GM18502 (cell line): ENCODE measurements around the gene GATA6.

Experiments used
- ATAC-seq: cut with Tn5 transposase; IDR thresholded peaks from one replicate; pipeline ENCODE4 v1.9.1; 2021; ENCODE audit warnings: mild to moderate bottlenecking; ENCODE audit not compliant: unreplicated experiment, poor library complexity

Gene GATA6

DNA sequence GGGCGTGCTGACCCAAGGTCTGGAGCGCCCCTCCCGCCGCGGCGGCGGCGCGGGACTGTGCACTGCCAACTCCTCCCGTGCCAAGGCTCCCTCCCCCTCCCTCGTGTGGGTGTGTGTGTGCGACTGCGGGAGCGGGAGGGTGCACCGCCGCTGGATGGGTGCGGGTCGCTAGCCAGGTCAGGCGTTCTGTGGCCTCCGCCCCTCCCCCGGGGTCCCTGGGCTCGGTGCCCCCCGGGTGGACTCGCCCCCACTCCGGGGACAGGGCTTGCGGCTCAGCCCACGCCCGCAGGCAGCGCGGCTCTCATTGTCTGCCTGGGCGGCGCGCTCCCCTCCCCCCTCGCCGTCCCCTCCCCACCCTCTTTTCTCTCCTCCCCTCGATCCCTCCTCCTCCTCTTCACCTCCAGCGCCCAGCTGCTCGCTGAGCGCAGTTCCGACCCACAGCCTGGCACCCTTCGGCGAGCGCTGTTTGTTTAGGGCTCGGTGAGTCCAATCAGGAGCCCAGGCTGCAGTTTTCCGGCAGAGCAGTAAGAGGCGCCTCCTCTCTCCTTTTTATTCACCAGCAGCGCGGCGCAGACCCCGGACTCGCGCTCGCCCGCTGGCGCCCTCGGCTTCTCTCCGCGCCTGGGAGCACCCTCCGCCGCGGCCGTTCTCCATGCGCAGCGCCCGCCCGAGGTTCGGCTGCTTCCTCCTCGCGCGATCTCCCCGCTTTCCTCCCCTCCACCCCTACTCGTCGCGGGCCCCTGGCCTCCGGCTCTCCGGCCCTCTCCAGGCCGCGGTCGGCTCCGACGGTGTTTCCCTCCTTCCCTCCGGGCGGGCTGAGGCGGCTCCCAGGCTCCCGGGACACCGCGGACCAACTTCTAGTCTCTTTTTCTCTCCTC is at the start of gene GATA6:
TSS of gene GATA6 (plus strand) at position 579 of the 878 bp plus-strand sequence. CDS start 1,556 bp downstream, outside the sequence.
- peak; percentile 43 for ATAC-seq

DNA sequence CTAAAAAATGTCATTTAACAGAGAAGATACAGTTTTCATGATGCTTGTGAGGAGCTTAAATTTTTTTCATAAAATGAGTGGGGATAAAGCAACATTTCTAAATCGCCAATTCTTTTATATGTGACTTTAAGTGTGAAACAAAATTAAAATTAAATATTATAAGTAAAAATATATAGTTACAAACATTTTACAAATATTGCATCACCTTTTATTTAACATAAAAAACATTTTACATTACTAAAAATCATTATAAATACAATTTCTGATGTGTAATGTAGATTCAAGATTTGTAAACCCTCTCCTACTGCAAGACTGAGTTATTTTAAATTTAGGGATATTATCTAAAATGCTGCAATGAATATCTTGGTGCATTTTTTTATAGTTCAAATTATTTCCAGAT is 44.4 kb upstream of the GATA6 start:
- ATAC-seq: no peak

DNA sequence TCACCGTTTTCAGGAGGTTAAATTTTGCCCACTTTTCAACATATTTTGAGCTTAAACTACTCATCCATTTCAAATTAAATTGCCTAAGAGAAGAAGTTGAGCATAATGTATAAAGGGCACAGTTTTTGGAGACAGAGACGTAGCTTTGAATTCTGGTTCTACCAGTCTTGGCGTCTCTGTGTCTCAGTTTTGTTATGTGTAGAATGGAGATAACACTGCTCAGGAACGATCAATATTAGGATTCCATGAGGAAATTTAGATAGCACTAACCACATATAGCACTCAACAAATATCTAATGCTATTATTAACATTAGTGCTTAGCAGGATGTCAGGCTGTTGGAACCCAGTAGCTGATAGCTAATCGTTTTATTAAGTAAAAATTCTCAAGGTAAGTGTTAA is 40.4 kb upstream of the GATA6 start:
- ATAC-seq: no peak

DNA sequence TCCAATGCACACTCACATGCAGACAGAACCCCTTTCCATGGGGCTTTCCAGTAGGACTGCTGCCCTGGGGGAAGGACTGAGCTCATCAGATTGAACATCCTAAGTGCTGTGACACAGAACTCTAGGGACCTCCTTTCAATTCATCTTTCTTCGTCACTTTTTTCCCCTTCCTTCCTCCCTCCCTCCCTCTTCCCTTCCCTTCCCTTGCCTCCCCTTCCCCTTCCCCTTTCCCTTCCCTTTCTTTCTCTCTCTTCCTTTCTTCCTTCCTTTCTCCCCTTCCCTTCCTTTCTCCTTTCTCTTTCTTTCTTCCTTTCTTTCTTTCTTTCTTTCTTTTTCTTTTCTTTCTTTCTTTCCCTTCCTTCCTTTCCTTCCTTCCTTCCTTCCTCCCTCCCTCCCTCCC is 39.6 kb upstream of the GATA6 start:
- no peak for ATAC-seq

DNA sequence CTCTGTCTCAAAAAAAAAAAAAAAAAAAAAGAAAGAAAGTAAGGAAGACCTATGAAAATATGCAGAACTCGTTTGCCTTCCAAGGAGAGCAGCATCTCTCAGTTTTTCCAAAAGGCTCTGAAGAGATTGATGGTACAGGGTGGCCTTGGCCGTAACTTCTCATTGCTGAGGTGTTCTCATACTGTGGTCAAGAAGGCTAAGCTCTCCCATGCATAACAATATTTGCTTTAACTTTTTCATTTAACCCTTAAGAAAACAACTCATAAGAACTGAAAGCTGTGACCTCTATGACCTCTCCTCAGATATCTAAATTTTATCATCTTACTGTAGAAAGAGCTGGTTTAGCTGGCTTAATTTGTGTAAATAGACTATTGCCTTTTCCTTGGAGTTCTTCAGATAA is 37.1 kb upstream of the GATA6 start:
- no peak for ATAC-seq

DNA sequence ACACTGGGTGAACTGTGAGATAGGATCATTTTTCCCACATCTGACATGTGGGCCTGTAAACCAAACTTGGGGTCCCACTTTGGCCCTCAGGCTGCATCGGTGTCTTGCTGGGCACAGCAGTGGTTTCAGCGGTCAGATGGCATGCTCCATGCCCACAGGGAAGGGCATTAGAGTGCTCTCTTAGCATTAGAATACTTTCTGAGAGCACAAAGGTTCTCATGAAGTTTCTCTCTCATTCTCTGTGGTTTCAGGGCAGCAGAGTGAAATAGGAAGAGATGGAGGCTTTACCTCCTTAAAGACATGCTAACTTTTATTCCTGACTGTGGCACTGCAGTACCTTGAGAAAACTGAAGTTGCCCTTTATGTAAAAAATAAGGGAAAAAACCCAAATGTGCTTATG is 36.6 kb upstream of the GATA6 start:
- peak; percentile 43 for ATAC-seq

DNA sequence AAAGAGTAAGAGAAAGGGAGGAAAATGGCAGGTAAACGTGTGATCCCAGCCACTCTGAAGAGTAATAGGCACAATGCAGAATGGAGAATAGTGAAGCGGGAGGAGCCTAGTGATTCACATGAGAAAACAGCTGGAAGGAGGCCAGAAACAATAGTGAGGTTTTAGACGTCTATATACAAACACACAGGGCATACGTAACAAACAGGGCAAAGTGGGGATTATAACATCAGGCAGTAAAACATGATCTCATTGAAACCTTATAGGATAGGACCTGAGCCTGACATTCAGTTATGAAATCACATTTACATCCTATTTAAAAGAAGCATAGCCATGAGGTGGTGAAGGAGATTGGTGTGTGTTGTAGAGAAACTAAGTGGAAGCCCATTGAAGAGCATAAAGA is 33.0 kb upstream of the GATA6 start:
- ATAC-seq: no peak

DNA sequence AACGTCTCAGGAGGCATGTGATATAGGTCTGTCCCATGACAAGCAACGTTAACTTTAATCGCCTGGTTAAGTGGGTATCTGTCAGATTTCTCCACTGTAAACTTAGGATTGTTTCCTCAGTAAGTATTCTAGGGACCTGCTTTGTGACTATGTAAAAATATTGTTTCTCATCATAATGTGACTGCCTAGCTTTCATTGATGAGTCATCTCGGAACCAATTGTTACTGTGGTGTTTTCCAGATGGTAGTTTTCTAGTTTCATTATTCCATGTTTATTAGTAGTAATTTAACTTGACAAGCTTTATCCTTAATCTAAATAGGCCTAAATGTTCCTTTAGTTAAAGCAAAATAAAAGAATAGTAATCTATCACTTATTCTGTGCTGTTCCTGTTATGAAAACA is 28.2 kb upstream of the GATA6 start:
- no peak for ATAC-seq

DNA sequence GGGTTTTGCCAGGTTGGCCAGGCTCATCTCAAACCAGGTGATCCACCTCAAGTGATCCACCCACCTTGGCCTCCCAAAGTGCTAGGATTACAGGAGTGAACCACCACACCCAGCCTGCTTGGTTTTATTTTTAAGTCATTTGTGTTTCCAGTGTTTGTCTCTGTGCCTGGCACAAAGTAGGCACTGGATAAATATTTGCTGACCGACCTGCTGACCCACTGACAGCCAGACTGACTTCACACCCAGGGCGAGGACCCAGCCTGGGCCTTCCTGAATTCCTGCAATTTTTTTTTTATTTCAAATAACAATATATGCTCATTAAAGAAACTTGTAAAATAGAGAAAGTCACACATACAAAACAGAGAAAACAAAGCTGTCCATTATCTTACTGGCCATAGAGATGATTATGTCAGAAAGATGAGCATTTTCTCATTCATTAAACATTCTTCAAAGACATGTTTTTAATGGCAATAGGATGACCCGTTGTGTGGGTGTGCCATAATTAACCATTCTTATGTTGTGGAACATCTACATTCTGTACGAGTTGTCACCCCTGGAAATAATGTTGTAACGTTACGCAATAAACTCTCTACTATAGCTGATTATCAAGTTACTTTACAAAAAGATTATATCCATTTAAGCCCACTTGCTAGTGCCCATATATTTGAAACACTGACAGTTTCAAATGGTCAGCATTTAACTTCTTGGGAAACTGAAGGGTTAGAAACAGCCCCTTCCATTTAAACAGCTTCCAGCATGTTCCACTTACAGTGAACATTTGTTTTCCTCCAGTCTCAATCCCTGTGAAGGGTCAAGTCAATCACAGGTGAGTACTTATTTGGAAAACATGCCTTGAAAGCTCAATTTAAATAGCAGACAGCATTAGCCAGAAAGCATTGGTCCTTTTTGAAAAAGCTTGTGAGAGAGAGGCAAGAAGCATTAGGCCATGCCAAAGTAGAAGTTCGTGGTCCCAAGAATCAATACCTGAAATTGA is 25.7 kb upstream of the GATA6 start:
- no peak for ATAC-seq

DNA sequence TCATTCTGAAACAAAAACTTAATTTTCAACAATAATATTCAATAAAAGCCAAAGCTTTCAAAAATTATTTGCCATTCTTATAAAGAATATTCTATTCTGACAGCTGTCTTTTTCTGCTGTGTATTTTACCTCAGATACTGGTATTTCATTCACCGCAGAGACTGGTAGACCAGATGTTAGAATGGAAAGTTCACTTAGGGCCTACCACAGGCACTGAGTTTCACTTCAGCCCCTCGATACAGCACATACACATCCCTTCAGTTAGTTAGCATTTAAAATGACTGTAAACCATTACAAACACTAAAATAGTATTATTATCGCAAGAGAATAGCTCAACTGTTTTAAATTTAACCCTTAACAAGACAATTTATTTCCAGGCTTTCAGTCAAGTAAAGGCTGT is 24.2 kb upstream of the GATA6 start:
- ATAC-seq: no peak

DNA sequence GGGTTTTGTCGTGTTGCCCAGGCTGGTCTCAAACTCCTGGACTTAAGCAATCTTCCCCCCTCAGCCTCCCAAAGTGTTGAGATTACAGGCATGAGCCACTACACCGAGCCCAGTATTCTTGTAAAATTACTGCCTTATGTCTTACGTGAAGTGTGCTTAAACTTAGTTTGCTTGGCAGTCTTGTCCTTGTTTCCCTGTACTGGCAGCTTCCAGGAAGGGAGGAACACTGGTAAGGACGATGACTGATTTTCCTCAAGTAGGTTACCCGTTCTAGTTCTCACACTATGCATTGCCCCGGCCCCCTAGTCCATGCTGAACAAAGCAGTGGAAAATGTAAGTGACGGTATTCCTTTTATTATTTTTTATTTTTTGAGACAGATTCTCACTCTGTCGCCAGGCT is 19.7 kb upstream of the GATA6 start:
- ATAC-seq: no peak

DNA sequence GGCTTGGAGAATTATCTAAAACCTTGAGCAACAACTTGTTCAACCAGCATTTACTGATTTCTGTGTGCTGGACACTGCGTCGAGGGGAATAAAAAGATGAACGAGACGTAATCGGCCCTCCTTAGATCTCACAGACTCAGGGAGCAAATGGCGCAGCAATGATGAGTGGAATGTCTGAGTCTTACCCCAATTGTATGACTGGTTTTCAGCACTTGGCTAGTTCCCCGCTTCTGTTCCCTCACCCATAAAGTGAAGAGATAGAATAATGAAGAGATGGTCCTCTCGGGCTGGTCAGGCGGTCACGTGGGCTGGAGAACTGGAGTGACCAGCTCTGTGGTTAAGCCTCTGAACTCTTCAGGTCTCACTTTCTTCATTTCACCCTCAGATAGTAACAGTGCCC is 17.3 kb upstream of the GATA6 start:
- ATAC-seq: no peak

DNA sequence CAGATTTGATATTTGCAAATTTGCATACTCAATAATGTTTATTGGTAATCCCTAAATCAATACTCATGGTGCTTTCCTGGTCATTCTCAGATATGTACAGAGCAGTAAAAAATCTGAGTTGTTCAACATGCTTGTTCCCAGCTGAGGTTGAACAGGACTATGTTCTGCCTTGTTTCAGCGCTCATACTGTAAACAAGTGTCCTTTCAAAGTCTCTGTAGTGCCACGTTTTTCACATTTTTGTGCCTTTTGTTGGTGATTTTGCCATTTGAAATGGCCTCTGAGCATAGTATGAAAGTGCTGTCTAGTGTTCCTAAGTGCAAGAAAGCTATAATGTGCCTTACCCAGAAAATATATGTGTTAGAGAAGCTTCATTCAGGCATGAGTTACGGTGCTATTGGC is 16.0 kb upstream of the GATA6 start:
- ATAC-seq: no peak

DNA sequence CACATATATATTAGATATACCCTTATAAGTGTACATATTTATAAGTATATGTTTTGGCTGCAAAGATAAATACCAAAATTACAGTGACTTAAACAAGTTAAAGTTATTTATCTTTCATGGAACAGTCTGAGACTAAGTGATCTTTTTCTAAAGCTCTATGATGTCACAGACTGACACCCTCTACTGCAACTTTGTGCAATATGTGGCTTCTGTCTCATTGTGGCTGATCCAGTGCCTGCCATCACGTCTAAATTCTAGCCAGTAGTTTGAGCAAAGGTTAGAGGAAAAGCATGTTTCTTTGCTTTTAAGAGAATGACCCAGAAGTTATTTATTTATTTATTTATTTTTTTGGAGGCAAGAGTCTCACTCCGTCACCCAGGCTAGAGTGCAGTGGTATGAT is 13.8 kb upstream of the GATA6 start:
- ATAC-seq: no peak

DNA sequence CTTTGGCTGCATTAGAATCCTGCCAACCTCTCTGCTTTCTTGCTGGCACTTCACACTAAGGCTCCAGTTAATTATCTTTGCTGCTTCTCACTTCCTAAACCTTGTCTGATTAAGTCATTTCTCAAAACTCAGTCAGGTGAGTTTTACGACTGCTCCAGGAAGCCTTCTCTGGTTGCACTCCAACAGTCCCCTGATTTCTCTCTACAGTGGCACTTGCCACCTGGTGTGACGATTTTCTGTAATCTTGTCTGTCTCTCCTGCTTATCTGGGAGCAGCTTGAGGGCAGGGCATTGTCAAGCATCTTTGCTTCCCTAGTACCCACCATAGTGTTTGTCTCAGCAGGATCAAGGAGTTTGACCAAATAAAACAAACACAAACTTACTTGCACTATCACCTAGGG is 10.4 kb upstream of the GATA6 start:
- ATAC-seq: no peak

DNA sequence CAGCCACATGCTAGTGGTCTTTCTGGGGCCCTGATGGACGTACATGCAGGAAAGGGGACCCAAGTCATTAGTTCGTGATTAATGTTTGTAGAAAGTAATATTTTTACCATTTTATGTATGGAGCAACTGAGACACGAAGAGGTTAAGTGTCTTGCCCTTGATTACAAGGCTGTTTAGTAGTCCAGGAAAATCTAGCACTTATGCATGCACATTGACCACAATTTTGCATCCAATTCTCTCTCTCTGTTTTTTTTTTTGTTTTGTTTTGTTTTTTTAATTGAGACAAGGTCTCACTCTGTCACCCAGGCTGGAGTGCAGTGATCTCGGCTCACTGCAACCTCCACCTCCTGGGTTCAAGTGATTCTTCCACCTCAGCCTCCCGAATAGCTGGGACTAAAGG is 8.3 kb upstream of the GATA6 start:
- no peak for ATAC-seq

DNA sequence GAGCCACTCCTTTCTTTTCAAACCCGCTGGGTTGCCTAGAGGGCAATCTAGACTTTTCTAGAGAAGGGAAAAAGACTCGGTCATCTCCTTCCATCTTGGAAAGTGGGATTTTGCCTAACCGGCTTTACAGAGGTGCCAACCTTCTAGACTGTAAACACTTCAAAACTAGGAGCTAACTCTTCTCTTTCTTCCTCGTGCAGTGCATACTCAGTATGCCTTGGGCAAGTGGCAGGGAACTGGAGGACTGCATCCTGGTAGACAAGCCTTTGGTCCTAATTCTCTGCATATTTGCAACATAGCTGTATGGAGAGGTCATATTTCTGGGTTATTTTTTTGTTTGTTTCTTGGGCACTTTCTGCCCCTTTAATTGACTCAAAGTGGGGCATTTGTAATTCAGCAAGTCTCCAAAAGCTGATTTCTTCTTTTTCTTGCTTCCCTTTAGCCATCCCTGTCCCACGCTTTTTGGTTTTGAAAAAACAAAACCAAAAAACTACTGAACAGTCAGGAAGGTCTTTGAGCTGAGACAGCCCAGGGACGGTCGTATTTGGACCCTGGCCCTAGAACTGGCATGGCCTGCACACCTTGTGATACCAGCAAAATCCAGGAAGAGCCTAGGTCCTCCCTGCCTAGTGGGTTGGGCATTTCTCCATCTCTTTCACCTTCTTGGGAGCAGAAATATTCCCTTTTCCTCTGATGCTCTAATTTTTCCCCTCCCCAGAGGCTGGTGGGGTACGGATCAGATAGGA is 5.8 kb upstream of the GATA6 start:
- ATAC-seq: no peak

DNA sequence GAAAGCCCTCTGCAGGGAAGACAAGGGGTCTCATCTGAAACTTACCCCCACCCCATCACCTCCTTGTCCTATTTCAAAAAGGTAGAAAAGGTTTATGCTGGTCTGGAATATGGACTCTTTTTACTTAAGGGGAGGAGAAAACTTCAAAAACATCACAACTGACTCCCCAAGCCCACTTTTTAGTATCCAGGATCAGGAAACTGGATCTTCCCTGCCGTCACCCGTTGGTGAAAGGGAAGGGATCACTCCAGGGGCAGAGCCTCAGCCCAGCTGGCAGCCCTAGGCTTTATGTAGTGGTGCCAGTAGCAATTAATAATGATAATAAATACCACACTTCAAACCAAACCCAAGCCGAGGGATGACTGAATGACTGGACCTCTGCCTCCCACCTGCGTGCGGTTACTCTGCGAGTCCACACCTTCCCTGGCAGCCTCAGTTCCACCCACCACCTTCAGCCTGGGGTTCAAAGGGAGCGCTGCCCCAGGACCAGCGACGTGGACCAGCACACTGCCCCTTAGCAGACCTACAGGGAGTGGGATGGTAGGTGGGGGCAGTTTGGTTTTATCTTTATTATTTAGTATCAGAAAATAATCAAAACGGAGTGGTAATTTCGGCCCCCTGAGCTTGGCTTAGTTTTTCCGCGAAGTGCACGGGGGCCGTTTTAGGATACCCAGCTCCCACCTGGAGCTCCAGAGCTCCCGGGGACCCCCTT is 4.9 kb upstream of the GATA6 start:
- no peak for ATAC-seq

DNA sequence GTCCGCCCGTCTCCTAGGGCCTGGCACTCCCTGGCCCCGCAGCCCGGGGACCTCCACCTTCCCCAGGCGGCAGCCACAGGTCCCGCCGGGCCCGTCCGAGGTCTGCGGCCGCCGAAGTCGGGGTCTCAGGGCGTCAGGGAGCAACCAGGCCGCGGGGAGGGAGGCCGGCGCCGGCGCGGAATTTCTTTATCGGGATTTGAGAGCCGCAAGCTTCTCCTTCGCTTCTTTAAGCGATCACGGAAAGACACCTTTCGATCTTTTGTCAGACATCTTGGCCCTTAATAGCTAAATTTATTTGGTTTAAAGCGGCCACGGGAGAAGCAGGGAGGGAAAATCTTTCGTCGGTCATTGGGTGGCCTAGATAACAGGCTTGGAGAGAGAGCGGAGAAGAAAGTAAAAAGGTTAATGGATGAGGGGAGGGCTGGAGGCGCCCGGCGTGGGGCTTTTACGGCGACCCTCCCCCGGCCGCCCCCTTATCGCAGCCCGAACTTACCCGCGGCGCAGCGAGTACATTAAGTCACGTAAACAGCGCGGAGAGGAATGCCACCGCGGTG is 4.3 kb upstream of the GATA6 start:
- no peak for ATAC-seq
